ENCODE data around the gene SARS1.

Gene SARS1

DNA sequence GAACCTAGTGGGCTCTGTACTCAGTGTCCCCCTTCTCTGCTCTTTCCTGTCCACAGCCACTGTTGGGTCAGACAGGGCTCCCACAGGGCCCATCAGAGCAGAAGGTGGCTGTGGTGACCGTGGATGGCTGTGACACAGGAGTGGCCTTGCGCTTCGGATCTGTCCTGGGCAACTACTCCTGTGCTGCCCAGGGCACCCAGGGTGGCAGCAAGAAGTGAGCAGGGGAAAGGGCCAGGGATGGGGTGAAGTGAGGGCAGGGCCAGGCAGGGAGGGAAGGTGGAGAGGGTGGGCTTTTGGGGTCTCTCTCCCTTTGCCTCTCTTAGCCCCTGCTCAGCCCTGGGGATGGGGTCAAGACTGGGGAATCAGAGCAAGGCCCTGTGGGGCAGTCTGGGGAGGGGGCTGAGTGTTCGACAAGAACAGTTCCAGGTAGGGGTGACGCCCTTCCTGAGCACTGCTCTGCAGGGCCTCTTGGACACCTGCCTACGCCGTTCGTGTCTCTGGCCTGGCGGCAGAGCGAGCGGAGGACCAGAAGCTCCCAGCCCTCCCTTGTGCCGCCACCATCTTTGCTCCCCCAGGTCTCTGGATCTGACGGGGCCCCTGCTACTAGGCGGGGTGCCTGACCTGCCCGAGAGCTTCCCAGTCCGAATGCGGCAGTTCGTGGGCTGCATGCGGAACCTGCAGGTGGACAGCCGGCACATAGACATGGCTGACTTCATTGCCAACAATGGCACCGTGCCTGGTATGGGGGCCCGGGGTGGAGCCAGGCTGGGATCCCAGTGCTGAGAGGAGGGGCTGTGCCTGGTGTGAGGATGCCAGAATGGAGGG lies 48.7 kb downstream of the SARS1 start:
- no peak for DNase-seq (ENCODE audit: low spot score)

DNA sequence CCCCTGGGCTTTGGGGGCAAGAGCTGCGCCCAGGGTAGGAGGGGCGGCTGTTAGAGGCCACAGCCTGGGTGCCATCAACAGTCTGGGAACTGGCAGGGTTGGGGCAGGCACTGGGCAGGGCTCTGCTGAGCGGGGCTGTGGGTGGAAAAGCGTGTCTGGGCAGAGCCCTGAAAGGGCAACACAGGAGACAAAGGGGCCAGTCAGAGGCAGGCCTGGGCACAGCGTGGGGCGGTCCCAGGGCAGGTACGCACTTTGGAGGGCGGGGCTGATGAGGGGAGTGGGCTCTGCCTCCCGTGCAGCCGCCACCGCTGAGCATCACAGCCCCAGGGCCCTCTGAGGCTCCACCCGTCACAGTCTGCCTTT lies 49.5 kb downstream of the SARS1 start:
- no peak for DNase-seq (ENCODE audit: low spot score)

DNA sequence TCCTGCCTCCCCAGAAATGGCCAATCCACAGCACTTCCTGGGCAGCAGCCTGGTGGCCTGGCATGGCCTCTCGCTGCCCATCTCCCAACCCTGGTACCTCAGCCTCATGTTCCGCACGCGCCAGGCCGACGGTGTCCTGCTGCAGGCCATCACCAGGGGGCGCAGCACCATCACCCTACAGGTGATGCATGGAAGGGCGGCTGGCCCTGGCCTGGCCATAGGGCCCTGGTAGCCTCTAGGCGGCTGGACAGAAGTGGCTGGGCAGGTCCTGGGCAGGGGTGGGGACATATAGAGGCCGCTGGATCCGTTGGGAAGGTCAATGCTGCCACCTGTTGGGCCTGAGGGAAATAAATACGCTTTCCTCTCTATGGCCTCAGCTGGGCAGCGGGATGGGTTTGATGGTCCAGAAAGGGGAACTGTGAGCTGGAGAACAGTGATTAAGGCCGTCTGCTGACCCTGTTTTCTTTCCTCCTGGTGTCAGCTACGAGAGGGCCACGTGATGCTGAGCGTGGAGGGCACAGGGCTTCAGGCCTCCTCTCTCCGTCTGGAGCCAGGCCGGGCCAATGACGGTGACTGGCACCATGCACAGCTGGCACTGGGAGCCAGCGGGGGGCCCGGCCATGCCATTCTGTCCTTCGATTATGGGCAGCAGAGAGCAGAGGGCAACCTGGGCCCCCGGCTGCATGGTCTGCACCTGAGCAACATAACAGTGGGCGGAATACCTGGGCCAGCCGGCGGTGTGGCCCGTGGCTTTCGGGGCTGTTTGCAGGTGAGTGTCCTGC lies 50.1 kb downstream of the SARS1 start:
- peak; percentile 95 for DNase-seq (ENCODE audit: low spot score)

DNA sequence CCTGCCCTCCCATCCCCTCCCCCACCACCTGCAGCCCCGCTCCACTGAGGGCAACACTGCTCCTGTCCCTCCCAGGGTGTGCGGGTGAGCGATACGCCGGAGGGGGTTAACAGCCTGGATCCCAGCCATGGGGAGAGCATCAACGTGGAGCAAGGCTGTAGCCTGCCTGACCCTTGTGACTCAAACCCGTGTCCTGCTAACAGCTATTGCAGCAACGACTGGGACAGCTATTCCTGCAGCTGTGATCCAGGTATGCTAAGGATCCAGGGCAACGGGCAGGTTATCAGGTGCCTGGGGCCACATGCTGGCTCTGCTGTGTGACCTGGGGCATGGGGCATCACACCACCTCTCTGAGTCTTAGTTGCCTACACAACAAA lies 50.6 kb downstream of the SARS1 start:
- no peak for DNase-seq (ENCODE audit: low spot score)

DNA sequence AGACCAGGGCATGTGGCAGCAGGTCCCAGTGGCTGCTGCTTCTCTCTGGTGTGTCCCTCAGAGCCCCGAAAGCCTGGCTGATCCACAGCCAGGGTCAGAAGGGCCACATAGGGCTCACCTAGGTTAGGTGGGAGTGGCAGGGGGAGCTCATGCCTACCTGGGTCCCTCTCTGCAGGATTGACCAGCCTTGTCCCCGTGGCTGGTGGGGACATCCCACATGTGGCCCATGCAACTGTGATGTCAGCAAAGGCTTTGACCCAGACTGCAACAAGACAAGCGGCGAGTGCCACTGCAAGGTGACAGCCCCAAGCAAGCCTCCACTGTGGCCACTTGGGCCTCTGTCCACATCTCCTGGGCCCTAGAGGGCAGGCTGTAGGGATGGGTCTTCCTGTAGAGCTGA lies 51.3 kb downstream of the SARS1 start:
- no peak for DNase-seq (ENCODE audit: low spot score)

DNA sequence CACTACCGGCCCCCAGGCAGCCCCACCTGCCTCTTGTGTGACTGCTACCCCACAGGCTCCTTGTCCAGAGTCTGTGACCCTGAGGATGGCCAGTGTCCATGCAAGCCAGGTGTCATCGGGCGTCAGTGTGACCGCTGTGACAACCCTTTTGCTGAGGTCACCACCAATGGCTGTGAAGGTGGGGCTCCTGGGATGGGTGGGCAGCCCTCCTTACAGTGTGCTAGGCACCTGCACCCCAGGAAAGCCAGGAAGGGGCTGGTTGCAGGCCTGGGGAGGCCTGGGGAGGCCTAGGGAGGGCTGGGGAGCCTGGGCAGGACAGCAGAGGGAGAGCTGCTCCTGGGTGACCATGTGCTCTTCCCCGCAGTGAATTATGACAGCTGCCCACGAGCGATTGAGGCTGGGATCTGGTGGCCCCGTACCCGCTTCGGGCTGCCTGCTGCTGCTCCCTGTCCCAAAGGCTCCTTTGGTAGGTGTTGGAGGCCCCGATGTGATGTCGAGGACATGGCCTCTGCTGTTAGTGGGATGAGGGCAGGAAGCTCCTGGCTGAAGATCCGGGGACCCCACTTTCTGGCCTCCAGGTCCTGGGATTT lies 52.1 kb downstream of the SARS1 start:
- no peak for DNase-seq (ENCODE audit: low spot score)

DNA sequence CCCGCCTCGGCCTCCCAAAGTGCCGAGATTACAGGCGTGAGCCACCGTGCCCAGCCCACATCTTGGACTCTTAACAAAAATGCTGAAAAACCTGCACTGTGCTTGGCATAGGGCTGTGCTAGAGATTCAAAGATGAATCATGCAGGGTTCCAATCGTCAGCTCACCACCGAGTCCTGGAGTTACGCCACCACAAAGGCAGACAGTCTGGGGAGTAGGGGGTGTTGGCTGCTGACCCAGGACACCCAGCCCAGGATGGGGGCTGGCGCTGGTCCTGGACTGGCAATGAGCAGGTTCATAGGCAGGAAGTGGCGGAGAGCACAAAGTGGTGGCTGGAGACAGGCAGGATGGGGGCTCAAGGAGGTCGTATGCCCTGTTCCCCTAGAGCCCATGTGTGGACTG lies 53.2 kb downstream of the SARS1 start:
- no peak for DNase-seq (ENCODE audit: low spot score)

DNA sequence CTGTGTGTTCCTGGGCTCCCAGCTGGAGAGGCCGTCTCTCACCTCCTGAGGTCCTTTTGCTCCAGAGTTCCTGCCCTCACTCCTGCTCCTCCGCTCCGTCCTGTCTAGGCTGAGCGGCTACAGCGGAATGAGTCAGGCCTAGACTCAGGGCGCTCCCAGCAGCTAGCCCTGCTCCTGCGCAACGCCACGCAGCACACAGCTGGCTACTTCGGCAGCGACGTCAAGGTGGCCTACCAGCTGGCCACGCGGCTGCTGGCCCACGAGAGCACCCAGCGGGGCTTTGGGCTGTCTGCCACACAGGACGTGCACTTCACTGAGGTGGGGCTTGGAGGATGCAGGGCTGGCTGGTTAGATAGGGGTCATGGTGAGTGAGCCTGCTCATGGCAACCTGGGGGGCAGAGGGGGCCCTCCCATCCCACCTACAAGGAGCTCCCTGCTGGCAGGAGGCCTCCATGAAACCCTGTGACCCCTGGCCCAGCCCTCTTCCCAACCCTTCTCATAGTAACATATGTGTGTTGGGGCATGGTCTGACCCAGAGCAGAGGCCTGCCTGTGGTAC lies 54.1 kb downstream of the SARS1 start:
- no peak for DNase-seq (ENCODE audit: low spot score)

DNA sequence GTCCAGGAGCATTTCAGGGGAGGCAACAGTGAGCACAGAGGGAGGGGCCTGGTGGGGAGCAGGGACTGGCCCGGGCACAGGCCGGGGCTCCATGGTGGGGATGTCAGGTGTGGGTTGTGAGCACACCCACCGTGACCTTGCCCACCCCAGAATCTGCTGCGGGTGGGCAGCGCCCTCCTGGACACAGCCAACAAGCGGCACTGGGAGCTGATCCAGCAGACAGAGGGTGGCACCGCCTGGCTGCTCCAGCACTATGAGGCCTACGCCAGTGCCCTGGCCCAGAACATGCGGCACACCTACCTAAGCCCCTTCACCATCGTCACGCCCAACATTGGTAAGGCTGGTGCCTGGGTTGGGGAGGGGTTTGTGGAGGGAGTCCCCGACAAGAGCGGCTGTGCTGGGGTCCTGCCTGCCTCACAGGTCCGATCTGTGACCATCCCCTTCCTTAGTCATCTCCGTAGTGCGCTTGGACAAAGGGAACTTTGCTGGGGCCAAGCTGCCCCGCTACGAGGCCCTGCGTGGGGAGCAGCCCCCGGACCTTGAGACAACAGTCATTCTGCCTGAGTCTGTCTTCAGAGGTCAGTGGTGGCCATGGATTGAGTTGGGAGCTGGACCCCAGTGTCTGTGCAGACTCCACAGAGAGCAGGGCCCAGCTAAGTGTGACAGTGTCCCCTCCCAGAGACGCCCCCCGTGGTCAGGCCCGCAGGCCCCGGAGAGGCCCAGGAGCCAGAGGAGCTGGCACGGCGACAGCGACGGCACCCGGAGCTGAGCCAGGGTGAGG lies 54.9 kb downstream of the SARS1 start:
- DNase-seq (ENCODE audit: low spot score), result peak; percentile 74

DNA sequence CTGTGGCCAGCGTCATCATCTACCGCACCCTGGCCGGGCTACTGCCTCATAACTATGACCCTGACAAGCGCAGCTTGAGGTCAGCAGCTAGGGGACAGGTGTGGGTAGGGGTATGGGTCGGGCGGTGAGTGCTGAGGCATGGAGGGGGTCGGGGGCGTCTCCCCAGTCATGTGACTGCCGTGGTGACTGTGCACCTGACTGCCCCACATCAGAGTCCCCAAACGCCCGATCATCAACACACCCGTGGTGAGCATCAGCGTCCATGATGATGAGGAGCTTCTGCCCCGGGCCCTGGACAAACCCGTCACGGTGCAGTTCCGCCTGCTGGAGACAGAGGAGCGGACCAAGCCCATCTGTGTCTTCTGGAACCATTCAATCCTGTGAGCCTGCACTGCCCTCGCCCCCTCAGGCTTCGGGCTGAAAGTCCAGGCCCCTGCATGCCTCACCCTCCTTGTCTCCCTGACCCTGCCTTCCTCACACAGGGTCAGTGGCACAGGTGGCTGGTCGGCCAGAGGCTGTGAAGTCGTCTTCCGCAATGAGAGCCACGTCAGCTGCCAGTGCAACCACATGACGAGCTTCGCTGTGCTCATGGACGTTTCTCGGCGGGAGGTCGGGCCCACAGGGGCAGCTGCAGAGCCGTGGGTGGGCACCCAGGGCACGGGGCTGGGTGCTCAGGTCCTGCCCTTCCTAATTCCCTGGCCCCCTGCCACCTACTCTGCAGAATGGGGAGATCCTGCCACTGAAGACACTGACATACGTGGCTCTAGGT lies 55.7 kb downstream of the SARS1 start:
- no peak for DNase-seq (ENCODE audit: low spot score)

DNA sequence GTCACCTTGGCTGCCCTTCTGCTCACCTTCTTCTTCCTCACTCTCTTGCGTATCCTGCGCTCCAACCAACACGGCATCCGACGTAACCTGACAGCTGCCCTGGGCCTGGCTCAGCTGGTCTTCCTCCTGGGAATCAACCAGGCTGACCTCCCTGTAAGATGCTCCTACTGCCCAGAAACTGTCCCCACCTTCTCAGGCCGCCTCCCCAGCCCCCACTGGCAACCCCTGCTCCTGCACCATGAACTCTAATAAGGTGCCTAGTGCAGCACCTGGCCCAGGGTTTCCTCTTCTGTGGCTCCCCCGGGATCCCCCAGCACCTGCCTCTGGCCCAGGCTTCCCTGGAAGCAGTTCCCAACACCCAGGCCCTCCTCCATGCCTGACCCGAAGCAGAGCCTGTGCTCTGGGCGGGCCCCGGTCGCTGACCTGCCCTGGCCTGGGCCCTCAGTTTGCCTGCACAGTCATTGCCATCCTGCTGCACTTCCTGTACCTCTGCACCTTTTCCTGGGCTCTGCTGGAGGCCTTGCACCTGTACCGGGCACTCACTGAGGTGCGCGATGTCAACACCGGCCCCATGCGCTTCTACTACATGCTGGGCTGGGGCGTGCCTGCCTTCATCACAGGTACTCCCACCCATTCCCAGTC lies 56.4 kb downstream of the SARS1 start:
- DNase-seq (ENCODE audit: low spot score), result no peak

DNA sequence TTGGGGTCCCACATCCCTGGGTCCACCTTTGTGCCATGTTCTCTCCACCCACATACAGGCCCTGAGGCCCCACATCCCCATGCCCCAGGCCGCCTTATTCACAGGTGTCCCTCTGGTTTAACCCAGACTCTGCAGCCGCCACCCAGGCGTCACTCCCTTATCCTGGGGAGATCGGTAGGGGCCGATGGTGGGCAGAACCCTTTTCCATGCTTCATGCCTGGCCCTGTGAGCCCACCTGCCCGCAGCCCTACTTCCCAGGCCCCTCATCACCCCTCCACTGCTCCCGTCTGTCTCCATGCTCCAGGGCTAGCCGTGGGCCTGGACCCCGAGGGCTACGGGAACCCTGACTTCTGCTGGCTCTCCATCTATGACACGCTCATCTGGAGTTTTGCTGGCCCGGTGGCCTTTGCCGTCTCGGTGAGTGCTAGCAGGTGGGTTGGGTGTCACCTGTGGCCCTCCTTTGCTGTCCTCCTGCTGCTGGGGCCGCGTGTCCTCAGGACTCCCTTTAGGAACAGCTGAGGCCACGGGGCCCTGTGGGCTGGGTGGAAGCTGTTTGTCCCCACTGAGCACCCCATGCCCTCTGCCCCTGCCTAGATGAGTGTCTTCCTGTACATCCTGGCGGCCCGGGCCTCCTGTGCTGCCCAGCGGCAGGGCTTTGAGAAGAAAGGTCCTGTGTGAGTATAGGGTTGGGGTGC lies 57.1 kb downstream of the SARS1 start:
- no peak for DNase-seq (ENCODE audit: low spot score)

DNA sequence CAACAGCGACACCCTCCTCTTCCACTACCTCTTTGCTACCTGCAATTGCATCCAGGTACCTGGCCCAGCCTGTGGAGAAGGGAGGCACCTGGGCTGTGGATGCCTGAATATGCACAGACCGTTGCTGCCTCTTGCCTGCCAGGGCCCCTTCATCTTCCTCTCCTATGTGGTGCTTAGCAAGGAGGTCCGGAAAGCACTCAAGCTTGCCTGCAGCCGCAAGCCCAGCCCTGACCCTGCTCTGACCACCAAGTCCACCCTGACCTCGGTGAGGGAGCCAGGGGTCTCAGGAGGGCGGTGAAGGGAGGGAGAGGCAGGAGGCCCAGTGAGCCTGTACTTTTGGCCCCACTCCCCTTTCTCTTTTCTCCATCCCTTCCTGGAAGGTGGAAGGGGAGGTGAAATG lies 57.7 kb downstream of the SARS1 start:
- DNase-seq (ENCODE audit: low spot score), result no peak

DNA sequence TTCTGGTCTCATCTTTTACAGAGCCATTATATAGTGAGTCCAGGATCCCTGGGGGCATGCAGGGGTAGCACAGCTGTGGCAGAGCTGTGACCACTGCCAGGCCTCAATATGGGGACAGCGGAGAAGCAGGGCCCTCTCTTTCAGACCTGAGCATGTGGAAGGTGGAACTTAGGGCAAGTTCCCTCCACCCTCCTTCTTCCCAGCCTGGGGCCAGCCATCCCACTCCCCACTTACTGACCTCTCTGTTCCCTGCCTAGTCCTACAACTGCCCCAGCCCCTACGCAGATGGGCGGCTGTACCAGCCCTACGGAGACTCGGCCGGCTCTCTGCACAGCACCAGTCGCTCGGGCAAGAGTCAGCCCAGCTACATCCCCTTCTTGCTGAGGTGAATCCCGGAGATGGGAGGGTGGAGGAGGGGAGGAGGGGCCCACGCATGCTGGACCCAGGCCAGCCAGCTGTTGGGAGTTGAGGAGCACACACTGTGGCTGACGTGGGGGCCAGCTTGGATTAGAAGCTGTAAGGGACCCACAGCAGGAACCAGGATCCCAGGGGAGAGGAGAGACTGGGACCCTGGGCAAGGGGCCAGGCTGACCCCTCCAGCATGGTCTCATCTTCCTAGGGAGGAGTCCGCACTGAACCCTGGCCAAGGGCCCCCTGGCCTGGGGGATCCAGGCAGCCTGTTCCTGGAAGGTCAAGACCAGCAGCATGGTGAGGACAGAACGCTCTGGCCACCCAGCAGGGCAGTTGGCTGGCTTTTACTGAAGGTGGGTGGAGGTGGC lies 58.5 kb downstream of the SARS1 start:
- DNase-seq (ENCODE audit: low spot score), result no peak

DNA sequence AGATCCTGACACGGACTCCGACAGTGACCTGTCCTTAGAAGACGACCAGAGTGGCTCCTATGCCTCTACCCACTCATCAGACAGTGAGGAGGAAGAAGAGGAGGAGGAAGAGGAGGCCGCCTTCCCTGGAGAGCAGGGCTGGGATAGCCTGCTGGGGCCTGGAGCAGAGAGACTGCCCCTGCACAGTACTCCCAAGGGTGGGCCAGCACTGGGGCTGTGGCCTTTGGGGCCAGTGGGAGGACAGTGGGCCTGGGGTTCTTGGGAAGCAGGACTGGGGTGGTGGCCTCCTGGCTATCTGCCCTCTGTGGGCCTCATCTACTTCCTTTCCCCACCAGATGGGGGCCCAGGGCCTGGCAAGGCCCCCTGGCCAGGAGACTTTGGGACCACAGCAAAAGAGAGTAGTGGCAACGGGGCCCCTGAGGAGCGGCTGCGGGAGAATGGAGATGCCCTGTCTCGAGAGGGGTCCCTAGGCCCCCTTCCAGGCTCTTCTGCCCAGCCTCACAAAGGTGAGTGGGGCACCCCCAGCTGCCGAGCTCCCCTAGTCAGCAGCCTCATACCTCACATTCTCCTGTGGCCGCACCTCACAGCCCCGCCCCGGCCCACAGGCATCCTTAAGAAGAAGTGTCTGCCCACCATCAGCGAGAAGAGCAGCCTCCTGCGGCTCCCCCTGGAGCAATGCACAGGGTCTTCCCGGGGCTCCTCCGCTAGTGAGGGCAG lies 59.3 kb downstream of the SARS1 start:
- no peak for DNase-seq (ENCODE audit: low spot score)

DNA sequence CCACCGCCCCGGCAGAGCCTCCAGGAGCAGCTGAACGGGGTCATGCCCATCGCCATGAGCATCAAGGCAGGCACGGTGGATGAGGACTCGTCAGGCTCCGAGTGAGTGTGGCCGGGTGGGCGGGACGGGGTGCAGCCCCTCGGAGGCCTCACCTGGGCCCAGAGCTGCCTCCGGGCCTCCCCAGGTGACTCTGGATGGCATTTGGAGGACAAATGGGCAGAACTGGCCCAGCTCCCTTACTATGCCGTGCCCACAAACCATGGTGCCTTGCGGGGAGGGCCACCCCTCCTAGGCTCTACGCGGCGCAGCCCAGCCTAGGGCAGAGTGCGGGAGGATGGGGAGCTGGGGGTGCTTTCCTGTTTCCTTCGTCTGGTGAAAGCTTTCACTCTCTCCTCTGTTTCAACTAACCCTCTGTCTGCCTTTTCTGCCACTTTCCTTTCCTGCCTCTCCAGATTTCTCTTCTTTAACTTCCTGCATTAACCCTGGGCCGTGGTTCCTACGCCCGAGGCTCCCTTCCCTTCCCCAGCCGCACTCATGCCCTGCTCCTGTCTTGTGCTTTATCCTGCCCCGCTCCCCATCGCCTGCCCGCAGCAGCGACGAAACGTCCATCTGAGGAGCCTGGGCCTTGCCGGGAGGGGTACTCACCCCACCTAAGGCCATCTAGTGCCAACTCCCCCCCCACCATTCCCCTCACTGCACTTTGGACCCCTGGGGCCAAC lies 60.0 kb downstream of the SARS1 start:
- no peak for DNase-seq (ENCODE audit: low spot score)

DNA sequence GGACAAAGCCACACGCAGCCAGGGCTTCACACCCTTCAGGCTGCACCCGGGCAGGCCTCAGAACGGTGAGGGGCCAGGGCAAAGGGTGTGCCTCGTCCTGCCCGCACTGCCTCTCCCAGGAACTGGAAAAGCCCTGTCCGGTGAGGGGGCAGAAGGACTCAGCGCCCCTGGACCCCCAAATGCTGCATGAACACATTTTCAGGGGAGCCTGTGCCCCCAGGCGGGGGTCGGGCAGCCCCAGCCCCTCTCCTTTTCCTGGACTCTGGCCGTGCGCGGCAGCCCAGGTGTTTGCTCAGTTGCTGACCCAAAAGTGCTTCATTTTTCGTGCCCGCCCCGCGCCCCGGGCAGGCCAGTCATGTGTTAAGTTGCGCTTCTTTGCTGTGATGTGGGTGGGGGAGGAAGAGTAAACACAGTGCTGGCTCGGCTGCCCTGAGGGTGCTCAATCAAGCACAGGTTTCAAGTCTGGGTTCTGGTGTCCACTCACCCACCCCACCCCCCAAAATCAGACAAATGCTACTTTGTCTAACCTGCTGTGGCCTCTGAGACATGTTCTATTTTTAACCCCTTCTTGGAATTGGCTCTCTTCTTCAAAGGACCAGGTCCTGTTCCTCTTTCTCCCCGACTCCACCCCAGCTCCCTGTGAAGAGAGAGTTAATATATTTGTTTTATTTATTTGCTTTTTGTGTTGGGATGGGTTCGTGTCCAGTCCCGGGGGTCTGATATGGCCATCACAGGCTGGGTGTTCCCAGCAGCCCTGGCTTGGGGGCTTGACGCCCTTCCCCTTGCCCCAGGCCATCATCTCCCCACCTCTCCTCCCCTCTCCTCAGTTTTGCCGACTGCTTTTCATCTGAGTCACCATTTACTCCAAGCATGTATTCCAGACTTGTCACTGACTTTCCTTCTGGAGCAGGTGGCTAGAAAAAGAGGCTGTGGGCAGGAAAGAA lies 61.1 kb downstream of the SARS1 start:
- DNase-seq (ENCODE audit: low spot score), result no peak

All from globus pallidus (tissue), 1 donor.